Stimulated activated CD4-positive, alpha-beta T cell treated with anti-CD3 and anti-CD28 coated beads, Interleukin-12 subunit alpha, Interleukin-12 subunit beta, amount 100 ng/mL, for 24 hours (primary cell): ENCODE data around the gene AKAP13.
"Not testable (repeated sequence)": the region's sequence is repeated elsewhere in the genome, so short reads cannot be mapped to it uniquely, and the experiment has no call there.

Experiments
- DNase-seq, 2 experiments: peaks; one replicate each; pipeline ENCODE4 v3.0.0-alpha.2; 2020; ENCODE audit warnings: low read depth in 2 of 2

Gene AKAP13

DNA sequence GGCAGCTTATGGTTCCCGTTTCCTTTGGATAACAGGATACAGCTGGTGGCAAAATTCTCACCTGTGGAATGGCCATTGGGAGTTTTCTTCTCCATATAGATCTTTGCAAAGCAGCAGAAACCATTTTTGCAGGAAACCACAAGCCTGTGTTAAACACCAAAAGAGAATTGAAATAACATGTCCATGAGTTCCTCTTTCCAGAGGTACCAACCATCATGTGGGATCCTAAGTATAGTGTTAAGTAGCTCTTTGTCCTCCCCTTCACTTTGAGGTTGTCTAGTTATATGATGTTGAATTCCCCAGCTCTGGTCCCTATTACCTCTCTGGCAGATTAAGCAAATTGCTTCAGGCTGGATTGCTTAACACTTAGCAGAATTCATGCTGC lies 94.9 kb downstream of the AKAP13 start:
- no peak for DNase-seq

DNA sequence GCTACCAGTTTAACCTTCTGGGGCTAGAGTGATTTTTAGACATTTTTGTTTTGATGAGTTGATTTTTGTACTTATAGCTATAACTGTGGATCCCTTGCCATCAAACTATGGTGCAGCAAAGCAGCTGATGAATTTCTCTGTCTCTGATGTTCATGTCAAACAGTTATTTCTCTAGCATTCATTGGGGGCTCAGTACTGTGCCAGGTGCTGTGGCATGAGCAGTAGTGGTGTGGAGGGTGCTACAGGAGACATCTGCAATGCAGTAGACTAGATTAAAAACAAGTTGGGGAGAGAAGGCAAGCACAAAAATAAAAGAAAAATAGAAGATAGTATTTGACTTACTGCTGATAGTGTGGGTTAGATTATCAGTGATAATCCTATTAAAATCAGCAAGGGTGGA lies 95.3 kb downstream of the AKAP13 start:
- DNase-seq, result no peak

DNA sequence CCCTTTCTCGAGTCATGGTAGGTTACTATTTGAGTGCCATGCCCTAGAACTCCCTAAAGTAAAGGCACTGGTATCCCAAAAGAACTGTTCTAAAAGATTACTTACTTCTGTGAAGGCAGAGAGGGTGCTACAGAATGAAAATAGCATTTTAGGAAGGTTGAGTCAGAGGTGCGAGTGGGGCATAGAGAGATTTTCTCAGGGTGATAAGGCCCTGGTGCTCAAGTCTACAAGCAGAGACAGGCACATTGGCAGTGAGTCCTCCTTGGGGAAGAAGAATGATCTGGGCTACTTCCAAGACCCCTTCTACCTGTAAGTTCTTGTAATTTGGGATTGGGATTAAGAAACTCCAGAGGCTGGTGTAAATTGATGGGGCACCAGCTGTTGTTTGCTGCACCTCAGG lies 96.7 kb downstream of the AKAP13 start:
- DNase-seq, result no peak

DNA sequence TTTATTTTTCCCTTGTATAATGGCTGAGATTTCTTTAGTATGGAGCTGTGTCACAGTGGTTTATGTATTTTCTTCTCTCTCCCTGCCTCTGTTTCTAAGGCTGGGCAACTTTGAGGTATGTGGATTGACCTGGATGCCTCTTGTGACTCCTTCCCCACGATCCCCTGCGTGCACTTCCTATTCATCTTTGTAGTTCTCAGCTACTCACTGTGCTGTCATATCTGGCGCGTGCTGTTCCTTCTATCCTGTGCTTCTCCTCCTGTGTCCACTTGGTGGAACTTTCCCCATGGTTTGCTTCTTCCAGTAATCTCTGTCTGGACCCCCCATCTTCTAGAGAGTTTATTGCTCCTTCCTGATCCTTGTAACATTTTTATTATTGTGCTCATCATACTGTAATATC lies 97.3 kb downstream of the AKAP13 start:
- DNase-seq, result no peak

DNA sequence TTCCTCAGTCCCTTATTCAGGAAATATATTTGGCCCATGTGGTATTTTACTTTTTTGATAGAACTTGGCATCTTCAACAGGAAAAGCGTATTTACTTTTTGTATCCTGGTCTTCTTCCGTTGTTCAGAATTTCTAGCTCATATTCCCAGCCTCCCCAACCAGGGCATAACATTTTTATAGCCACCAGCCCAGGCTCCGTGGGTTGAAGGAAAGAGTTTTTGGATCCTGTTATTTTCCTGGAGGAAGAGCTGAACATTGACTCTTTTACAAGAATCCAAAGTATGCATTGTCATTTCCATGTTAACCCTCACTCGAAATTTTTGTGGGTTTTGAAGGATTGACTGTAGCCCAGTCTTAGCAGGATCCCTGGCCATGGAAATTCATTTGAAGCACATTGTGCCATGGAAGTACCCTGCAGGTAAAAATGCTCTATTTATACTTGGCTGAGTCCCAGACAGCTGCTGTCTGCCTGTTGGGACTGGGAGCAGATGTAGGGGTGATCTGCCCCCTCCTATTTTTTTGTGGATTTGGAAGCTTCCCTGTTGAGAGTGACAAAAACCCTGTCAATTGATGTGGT lies 98.8 kb downstream of the AKAP13 start:
- no peak for DNase-seq

DNA sequence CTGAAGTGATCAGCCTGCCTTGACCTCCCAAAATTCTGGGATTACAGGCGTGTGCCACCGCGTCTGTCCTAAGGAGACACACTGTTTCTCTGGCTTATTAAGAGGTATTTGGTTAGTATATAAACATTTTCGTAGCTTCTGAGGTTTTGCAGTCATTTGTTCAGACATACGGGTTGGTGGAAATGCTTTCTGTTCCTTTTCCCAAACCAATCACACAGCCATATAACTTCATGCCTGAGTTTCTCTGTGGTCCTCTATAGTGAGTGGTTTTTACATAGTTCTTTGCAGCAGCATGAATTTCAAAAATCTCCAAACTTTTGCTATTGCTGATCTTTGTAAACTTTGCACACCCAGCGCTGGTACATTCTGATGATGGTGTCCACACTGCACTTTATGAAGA lies 100.5 kb downstream of the AKAP13 start:
- DNase-seq, result no peak

DNA sequence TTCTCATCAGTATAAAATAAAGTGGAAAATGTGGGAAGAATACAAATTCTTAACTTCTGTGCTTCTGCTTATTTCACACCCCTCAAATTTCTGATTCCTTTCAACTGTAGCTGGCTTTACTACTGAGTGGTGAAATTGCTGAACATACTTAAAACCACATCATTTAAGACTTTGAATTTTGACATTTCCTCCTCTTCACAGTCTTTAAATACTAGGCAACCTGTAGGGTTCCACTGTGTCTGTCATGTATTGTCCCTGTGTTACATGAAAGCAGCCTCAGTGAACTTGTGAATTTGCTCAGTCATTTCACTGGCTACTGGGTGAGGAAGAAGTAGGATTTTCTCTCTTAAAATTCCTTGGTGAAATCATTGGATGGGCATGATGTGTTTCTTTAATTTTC lies 101.1 kb downstream of the AKAP13 start:
- DNase-seq, result not testable (repeated sequence)

DNA sequence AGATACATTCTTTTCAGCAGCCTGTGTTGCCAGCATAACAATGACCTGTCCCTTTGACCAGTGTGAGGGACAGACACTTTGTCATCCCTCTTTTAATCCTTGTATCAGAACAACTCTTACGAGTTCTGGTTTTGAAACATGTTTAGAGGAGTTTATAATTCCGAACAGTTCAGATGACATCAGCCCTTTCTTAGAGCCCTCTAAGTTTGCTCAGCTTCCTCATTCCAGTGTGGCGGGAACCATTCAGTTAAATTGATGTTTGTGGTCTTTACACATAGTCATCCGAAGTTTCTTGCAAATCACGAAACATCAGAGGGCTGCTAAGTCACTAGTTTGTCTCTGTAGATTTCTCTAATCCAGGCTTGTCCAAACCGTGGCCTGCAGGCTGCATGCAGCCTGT lies 102.5 kb downstream of the AKAP13 start:
- no peak for DNase-seq

DNA sequence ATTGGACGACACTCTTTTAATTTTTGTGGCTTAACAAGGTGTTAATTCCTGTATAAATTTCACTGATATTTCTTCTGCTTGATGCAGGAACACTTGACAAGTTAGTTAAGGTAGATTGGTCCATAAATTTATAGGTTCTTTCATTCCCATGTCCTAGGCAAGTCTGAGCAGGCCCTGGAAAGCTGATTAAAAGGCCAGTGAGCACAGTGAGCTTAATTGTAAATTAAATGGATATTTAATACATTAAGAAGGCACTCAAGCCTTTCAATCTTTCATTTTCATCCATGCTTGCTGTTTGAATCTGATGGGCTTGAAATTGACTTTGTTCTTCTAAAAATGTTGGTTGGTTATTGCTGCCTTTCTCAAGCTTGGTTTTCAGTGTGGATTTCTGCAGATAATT lies 103.6 kb downstream of the AKAP13 start:
- not testable (repeated sequence) for DNase-seq

DNA sequence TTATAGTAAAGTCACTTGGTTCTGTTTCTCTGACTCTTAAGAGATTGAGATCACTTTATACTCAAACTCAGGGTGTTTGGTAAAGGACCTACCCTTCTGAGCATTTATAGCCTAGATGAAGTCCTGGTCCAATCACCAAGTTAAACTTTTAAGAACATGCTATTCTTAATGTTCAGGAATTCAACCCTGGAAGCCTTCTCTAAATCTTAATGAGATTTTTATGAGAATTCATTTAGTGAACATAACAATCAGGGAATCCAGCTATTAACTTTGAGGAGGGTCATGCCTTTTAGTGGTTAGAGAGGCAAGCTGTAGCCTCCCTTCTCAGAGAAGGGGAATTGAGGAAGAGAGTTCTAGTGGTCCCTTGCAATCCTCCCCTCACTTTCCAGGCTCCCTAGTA lies 104.5 kb downstream of the AKAP13 start:
- not testable (repeated sequence) for DNase-seq

DNA sequence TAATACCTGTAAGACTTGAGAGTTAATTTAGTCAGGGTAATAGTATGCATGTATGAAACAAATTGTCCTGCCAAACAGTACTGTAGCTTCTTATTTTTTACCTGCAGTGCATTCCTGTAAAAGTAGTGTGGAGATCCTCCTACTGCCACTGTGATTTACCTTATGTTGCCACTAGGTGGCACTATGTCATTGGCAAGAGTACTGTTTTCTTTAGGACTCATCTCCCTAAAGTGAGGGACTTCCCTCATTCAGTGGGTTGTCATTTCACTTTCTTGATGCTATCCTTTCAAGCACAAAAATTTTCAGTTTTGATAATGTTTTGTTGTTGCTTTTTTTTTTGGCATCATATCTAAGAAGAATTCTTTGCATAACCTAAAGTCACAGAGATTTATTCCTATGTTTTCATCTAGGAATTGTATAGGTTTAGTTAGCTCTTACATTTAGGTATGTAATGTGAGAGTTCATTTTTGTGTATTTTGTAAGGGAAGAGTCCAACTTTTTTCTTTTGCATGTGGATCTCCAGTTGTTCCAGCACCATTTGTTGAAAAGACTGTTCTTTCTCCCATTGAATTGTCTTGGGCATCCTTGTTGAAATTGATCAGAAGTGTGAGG lies 105.7 kb downstream of the AKAP13 start:
- peak; percentile 17 to 25 for DNase-seq

DNA sequence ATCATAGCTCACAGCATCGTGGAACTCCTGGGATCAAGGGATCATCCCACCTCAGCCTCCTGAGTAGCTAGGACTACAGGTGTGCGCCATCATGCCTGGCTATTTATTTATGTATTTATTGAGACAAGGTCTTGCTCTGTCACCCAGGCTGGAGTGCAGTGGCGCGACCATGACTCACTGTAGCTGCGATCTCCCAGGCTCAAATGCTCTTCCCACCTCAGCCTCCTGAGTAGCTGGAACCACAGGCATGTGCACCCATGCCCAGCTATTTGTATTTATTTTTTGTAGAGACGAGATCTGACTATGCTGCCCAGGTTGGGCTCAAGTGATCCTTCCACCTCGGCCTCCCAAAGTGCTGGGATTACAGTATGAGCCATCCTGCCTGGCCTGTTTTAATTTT lies 107.4 kb downstream of the AKAP13 start:
- not testable (repeated sequence) for DNase-seq

DNA sequence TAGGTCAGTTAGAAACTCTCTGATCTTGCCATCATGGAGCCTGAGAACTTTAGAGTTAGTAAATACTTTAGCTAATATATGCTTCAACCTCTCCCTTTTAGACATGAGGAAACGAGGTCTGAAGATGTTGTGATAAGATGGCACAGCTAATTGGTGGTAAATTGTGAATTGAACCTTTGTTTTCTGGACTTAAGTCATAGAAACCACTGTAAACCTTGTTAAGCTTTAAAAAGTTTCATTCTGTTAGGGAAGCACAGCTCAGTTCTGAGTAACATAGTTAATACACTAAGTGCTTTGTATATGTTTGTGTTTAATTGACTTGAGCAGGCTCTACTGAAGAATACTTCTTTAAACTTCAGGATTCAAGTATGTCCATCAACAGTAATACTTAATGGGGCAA lies 108.6 kb downstream of the AKAP13 start:
- no peak for DNase-seq

DNA sequence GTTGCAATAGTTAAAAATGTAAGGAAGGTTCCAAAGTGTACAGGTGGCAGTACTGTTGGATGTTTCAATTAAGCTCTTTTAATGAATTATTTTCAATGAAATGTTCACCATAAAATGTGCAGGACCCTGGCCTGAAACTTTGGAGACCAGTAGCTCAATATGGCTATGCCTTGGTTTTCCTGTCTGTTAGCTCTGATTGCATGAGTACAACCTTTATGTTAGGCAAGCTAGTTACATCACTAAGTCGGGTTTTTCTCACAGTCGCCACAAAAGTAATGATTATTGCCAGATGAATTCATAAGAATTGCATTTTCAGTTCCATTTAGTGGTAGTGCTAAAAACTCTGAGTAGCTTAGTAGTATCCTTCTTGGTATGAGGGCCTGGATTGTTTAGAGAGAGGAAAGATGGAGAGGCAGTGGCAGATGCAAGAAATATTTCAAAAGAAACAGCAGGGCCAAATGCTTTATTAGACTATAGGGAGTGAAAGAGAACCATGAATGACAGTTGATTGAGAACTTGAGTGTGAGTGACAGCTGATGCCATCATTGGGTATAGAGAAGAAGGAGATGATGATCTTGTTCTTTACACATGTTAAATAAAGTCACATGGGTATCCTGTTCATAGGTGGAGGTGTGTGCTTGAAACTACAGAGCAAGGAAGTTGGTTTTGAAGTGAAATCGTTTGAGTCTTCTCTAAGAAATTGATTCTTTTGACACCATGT lies 109.5 kb downstream of the AKAP13 start:
- no peak for DNase-seq

DNA sequence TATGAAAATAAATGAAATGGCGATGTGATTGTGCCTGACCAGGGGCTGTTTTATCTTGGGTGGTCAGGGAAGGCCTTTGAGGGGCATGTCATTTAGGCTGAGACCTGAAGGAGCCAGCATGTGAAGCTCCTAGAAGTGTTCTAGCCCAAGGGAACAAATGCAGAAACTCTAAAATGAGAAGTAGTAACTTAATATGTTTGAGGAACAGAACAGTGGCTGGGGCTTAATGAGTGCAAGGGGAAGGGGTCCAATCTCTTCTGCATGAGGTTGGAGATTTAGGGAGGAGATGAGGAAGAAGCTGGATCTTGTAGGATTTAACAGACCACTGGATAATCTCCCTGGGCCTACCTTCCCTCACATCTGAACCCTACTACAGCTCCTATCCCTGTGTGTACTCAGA lies 110.5 kb downstream of the AKAP13 start:
- no peak for DNase-seq

DNA sequence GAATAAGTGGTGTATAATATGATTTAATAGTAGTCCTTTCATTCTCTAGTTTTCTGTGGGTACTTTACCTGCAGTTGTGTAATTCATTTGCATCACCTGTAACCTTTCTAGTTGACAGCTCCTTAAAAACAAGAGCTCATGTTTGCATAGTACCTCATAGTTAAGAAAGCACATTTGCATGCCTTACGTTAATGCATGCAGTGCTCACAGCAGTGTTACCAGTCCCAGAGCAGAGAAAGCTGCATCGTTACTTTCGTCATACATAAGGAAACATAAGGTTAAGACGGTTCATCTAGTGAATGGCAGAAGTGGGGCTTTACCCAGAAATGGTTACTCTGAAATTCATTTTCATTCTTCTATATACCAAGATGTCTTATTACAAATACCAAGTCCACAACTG lies 111.3 kb downstream of the AKAP13 start:
- DNase-seq, result no peak

DNA sequence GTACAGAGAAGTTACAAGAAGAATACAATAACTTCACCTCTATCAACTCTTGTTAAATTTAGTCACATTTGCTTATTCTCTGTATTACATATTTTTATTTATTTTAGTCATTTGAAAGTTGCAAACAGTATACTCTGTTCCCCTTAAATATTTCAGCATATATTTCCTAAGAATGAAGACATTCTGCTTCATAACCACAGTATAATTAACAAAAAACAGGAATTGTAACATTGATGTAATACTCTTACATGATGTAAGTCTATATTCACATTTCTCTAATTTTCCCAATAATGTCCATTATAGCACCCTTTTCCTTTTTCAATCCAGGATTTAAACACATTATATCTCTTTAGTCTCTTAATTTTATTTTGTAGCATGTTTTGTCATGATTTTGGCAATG lies 112.0 kb downstream of the AKAP13 start:
- DNase-seq, result no peak

DNA sequence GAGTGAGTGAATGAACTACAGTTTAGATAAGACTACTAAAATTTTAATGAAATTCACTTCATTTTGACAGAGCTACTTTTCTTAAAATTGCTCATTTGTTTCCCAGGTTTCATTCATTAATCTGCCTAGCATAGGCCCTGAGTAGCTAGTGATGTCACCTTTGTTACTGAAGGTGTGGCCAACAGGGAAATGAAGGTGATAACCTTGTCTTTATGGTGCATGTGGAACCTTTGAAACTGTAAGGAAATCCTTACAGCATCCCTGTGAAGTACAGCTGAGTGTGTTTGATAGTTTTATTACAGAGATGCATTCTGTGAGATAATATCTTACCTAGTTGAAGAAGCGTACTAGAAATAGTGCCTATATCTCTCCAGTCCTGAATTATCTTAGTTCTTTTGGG lies 112.9 kb downstream of the AKAP13 start:
- no peak for DNase-seq

DNA sequence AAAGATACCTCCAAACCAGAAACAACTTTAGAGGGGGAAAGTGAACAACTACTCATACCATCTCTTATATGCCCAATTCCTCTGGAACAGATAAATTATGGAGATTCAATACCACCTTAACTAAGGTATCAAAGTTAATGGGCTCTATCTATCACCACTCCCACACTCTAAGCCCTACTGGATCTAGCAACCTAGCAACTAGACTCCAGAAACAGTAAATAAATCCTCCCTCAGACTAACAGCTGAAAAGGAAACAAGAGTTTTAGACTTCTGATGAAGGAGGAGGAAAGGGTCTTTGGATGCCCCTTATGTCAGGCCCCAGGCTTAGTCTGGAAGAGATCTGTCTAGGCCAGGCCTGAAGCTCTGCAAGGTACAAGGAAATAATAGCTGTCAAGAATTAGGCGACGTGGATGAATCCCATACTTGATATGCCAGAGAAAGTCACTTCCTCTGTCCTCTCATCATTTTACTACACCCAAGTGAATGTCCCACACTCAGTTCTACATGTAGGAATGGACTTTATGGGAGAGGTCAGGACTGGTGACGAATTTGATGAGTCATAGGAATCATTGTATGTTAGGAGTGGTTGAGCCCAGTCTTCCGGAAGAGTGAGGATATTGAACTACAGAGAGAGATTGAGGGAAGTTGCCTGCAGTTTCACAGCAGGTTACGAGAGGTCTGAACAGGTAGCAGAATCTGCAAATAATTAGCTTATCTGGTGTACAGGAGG lies 113.8 kb downstream of the AKAP13 start:
- no peak for DNase-seq

DNA sequence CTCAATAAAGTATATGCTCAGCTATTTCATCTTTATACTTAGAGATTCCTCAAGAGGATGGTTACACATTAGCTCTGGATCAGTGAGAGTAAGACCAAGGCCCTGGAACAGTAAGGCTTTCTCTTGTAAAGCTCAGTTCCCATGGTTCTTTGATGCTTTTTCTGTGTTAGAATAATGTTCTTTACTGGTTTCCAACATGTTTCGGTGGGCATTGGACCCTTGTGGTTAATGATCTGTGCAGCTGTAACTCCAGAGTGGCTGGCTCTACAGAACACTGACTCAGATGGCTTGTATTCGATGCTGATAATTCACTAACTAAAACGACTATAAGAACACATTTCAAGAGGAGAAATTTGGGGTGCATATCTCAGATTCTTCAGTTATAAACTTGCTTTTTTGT lies 114.7 kb downstream of the AKAP13 start:
- DNase-seq, result no peak

DNA sequence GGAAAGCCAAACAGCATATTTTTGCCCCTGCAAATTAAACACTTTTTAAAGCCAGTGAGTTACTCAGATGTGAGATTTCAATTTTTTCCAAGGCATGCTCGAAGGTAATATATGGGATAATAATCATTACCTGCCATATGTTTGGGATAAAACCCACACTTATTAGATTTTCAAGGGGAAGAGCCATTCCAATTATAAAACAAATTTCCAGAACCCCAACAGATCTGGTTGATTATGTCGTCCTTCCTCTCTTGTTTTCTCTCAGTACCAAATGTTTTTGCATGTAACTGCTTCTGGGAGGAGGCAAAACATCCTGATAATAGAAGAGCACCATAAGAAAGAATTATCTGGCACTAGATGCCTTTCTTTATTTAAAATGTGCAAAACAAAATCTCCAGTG lies 115.1 kb downstream of the AKAP13 start:
- DNase-seq, result no peak

DNA sequence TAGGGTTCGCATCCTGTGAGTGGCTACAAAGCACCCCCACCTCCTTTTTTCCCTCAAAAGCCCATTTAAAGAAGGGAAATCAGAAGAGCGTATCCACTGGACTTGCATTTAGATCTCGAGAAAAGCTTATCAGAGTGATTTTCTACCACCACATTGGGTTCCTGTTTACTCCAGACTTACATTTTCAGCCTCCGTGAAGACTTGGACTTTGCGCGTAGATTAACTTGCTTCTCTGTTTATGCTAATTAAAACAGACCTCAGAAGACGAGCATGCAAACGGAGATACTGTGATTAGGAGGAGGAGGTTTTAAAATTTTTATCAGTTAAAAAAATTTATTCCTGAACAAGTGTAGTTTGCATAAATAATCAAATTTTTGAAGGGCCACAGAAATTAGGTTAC lies 115.7 kb downstream of the AKAP13 start:
- no peak for DNase-seq
